ENCODE data around the gene CNTNAP2.

- TF ChIP-seq CTCF (IDR thresholded peaks at IDR 0.05) (no peak), POLR2A (IDR thresholded peaks at IDR 0.05) (no peak)
Measured at GRCh38 chr7:146647445-146647844, 530.8 kb downstream of the CNTNAP2 start.

Data from uterus (tissue), 2 donors.